GM23338 (cell line): Measurements from ENCODE around the gene RCAN3.

ENCODE experiments used
- CREB1 ChIP-seq: fragments of 250-450 bp; sonication (Bioruptor Pico); IDR thresholded peaks from 2 replicates; pipeline ENCODE4 v1.5.0; 2020; ENCODE audit warnings: low read depth, mild to moderate bottlenecking, moderate library complexity
- EZH2 ChIP-seq: fragments of 200-600 bp; sonication (generic); IDR thresholded peaks from one replicate; pipeline ENCODE4 v1.8.0; 2017; ENCODE audit warnings: antibody characterized with exemption, mild to moderate bottlenecking, low read depth; ENCODE audit not compliant: unreplicated experiment
- EZH2phosphoT487 ChIP-seq: fragments of 200-600 bp; sonication (generic); IDR thresholded peaks from one replicate; pipeline ENCODE4 v1.8.1; 2018; ENCODE audit warnings: antibody characterized with exemption; ENCODE audit not compliant: unreplicated experiment
- JUNB ChIP-seq: IDR thresholded peaks from one replicate; pipeline ENCODE4 v1.6.1; 2016; ENCODE audit warnings: antibody characterized with exemption; ENCODE audit not compliant: unreplicated experiment
- NANOG ChIP-seq: IDR thresholded peaks from 2 replicates; pipeline ENCODE4 v1.6.1; 2016; ENCODE audit warnings: antibody characterized with exemption, borderline replicate concordance
- POLR2AphosphoS5 ChIP-seq: IDR thresholded peaks from 2 replicates; pipeline ENCODE4 v1.6.1; 2016; ENCODE audit warnings: antibody characterized with exemption, low read depth
- STAT1 ChIP-seq: IDR thresholded peaks from one replicate; pipeline ENCODE4 v1.6.1; 2016; ENCODE audit warnings: antibody characterized with exemption; ENCODE audit not compliant: unreplicated experiment
- ZNF331 ChIP-seq: fragments of 250-450 bp; sonication (Bioruptor Pico); IDR thresholded peaks from 2 replicates; pipeline ENCODE4 v1.5.0; 2020; ENCODE audit warnings: low read depth, mild to moderate bottlenecking, moderate library complexity
- TF ChIP-seq, protein P1 (sequence below), 2 experiments: fragments of 200-600 bp in 1 of 2; sonication (generic) in 1 of 2; conservative IDR thresholded peaks; 2 replicates each; pipeline versions ENCODE4 v1.5.1 to v1.6.1; 2016 to 2017; ENCODE audit warnings: antibody characterized with exemption in 2 of 2, low read depth in 2 of 2, mild to moderate bottlenecking in 2 of 2, moderate library complexity in 1 of 2
- TF ChIP-seq, protein P2 (sequence below): IDR thresholded peaks from one replicate; pipeline ENCODE4 v1.6.1; 2018; ENCODE audit warnings: antibody characterized with exemption; ENCODE audit not compliant: unreplicated experiment
- TF ChIP-seq, protein P3 (sequence below): IDR thresholded peaks from 2 replicates; pipeline ENCODE4 v1.6.1; 2016; ENCODE audit warnings: antibody characterized with exemption

DNA sequence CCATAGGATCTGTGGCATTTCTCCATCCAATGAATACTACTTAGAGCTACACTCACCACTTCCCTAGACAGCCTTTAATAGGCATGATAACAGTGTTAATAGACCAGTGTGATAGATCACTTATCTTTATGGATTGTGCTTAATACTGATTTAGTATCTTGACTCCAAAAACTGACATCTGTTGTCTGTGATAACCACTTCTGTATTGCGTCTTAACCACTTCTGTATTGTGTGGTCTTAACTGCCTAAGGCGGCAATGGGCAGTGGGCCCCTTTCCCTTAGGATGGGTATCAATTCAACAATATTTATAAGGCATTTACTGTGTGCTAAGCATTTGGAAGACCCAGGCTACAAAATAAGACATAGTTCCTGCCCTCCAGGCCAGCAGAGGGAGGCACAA, 32.0 kb upstream of the RCAN3 start:
- TF ChIP-seq, protein P1, sequence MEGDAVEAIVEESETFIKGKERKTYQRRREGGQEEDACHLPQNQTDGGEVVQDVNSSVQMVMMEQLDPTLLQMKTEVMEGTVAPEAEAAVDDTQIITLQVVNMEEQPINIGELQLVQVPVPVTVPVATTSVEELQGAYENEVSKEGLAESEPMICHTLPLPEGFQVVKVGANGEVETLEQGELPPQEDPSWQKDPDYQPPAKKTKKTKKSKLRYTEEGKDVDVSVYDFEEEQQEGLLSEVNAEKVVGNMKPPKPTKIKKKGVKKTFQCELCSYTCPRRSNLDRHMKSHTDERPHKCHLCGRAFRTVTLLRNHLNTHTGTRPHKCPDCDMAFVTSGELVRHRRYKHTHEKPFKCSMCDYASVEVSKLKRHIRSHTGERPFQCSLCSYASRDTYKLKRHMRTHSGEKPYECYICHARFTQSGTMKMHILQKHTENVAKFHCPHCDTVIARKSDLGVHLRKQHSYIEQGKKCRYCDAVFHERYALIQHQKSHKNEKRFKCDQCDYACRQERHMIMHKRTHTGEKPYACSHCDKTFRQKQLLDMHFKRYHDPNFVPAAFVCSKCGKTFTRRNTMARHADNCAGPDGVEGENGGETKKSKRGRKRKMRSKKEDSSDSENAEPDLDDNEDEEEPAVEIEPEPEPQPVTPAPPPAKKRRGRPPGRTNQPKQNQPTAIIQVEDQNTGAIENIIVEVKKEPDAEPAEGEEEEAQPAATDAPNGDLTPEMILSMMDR (conservative IDR thresholded peaks at IDR 0.05; ENCODE audit: low read depth in 2 of 2), result no peak
- TF ChIP-seq EZH2, result no peak
- TF ChIP-seq POLR2AphosphoS5, result no peak
- TF ChIP-seq STAT1, result no peak
- no peak for TF ChIP-seq EZH2phosphoT487
- no peak for TF ChIP-seq CREB1 (CRISPR knock-in tag)
- TF ChIP-seq, protein P2, sequence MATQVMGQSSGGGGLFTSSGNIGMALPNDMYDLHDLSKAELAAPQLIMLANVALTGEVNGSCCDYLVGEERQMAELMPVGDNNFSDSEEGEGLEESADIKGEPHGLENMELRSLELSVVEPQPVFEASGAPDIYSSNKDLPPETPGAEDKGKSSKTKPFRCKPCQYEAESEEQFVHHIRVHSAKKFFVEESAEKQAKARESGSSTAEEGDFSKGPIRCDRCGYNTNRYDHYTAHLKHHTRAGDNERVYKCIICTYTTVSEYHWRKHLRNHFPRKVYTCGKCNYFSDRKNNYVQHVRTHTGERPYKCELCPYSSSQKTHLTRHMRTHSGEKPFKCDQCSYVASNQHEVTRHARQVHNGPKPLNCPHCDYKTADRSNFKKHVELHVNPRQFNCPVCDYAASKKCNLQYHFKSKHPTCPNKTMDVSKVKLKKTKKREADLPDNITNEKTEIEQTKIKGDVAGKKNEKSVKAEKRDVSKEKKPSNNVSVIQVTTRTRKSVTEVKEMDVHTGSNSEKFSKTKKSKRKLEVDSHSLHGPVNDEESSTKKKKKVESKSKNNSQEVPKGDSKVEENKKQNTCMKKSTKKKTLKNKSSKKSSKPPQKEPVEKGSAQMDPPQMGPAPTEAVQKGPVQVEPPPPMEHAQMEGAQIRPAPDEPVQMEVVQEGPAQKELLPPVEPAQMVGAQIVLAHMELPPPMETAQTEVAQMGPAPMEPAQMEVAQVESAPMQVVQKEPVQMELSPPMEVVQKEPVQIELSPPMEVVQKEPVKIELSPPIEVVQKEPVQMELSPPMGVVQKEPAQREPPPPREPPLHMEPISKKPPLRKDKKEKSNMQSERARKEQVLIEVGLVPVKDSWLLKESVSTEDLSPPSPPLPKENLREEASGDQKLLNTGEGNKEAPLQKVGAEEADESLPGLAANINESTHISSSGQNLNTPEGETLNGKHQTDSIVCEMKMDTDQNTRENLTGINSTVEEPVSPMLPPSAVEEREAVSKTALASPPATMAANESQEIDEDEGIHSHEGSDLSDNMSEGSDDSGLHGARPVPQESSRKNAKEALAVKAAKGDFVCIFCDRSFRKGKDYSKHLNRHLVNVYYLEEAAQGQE, result no peak
- no peak for TF ChIP-seq NANOG
- TF ChIP-seq ZNF331 (CRISPR knock-in tag), result no peak
- TF ChIP-seq JUNB, result no peak
- TF ChIP-seq, protein P3, sequence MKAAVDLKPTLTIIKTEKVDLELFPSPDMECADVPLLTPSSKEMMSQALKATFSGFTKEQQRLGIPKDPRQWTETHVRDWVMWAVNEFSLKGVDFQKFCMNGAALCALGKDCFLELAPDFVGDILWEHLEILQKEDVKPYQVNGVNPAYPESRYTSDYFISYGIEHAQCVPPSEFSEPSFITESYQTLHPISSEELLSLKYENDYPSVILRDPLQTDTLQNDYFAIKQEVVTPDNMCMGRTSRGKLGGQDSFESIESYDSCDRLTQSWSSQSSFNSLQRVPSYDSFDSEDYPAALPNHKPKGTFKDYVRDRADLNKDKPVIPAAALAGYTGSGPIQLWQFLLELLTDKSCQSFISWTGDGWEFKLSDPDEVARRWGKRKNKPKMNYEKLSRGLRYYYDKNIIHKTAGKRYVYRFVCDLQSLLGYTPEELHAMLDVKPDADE, result no peak
